RCC 7860 (cell line): ENCODE data around the gene GOLGA8S.
"Not testable (repeated sequence)": the region's sequence is repeated elsewhere in the genome, so short reads cannot be mapped to it uniquely, and the experiment has no call there.

Experiments
- DNase-seq: peaks from one replicate; pipeline ENCODE4 v3.0.0-alpha.2; 2015; ENCODE audit warnings: low spot score
- FAIRE-seq: peaks from 2 replicates; lab custom pipeline; 2012; peaks lifted over from hg19 to GRCh38; lab: Jason Lieb, UNC

The GOLGA8S gene

DNA sequence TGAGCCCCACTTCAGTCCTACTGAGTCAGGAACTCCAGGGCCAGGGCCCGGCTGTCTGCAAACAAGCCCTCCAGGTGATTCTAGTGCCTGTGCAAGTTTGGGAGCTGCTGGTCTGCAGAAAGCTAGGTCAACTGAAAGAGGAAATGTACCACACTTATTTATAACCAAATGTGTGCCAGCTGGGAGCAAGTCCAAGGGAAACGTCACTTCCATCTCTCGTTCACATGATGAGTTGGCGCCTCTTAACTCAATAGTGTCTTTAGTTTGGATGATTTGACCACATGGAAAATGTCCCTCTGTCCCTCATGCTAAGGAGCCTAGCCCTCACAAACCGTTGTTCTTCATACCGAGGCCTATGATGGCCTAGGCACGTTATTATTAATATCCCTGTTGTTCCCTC, 43.2 kb downstream of the GOLGA8S start:
- no peak for DNase-seq
- no peak for FAIRE-seq

DNA sequence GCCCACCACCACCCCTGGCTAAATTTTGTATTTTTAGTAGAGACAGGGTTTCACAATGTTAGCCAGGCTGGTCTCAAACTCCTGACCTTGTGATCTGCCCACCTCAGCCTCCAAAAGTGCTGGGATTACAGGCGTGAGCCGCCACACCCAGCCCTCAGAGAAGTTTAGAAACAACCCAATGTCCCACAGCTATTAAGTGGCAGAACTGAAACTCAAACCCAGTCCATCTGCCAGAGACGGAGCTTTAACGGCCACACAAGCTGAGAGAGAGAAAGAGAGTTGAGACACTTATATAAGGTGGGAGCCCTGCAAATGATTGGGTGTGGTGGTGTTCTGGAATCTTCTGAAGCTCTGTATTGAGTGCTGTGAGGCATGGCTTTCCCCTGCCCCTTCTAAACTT, 43.8 kb downstream of the GOLGA8S start:
- not testable (repeated sequence) for FAIRE-seq, DNase-seq

DNA sequence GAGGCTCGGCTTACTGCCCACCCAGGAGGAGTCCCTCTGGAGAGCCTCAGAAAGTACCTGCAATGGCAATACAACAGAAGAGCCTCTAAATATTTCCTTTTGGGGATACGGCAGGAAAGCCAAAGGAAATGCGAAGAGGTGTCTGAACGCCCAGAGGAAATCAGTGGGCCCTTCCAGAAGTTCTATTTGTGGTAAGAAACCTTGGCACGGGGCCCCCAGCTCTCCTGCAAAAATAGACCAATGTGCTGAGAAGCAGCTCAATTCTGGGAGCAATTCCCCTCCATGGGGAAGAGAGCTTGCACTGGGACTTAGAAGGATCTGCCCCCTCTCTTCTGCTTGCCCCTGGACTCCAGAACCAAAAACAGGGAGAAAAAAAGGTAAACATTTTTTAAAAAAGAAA, 44.7 kb downstream of the GOLGA8S start:
- not testable (repeated sequence) for FAIRE-seq, DNase-seq

DNA sequence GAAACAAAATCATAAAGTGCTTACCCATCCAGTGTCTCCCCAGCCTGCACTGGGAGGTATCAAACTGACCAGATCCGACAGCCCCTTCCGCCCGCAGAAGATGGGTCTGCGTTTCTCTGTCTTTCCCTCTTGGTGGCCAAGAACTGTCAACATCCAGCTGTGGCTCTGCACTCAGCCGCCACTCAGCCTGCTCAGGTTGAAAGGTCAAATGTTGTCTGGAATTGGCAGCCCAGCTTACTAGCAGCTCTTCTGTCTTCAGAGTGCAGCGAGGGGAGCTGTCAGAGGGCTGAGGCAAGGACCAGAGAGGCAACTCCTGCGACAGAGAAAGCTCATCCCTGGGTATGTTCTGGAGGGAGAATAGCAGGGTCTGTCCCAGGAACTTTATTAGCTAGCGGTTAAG, 47.1 kb downstream of the GOLGA8S start:
- DNase-seq (no peak), FAIRE-seq (no peak)

DNA sequence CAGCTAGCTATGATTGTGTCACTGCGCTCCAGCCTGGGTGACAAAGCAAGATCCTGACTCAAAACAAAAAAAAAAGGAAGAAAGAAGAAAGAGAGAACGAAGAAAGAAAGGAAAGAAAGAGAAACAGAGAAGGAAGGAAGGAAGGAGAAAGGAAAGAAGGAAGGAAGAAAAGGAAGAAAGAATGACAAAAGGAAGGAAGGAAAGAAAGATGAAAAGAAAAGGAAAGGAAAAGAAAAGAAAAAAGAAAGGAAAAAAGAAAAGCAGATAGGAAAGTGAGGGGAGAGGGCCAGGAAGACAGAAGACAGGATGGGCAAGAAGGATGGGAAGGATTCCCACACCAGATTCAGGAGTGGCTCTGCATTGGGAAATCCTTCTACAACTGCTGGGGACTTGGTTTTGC, 47.6 kb downstream of the GOLGA8S start:
- no peak for DNase-seq
- no peak for FAIRE-seq

DNA sequence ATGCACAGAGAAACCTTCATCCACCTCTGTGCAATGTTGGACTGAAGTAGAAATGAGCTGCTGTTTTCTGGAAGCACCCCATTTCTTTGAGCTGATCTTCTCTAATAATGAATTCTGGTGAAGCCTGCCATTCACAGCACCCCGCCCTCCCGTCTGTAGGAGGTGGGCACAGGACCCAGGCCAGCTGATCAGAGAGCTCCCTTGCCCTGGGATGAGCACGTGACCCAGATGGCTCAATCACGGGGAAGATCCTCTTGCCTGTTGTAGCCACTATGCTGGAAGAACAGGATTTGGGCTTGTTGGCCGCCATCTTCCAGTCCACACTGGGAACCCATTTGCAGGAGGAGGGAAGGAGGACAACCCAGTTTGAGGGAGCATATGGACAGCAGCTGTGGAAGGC, 48.0 kb downstream of the GOLGA8S start:
- FAIRE-seq (no peak), DNase-seq (no peak)

DNA sequence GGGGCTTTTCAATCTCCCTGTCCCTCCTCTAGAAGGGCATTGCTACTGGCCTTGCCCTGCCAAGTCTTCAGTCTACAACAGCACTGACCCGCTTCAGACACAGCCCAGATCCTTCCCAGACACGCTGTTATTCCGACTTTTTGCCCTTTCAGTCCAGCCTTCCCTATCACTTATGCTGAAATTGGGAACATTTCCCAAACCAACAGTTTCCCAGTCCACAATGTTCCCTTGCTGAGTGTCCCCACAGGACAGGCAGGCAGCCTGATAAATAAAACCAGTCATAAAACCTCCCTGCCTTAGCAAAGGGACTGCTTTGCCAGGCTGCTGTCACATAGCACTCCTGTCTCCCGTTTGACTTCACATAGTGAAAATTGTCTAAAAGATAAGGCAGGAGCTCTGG, 49.0 kb downstream of the GOLGA8S start:
- no peak for DNase-seq
- FAIRE-seq = no peak

DNA sequence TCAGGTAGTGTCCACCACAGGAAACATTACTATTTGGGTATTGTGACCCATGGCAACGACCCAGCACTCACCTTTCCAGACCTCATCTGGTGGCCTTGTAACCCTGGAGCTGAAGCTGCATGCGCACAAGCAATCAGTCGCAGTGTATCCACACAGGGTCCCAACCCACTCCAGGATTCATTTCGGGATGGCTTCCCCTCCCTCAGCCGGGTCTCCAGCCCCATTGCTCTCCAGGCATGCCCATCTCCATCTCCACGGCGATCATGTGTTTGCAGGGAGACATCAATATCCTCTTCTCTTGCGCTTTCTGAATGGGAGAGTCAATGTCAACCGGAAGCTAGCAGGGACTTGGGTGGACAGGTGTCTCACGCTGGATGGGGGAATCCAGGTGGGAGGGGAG, 57.3 kb downstream of the GOLGA8S start:
- FAIRE-seq (no peak), DNase-seq (no peak)

DNA sequence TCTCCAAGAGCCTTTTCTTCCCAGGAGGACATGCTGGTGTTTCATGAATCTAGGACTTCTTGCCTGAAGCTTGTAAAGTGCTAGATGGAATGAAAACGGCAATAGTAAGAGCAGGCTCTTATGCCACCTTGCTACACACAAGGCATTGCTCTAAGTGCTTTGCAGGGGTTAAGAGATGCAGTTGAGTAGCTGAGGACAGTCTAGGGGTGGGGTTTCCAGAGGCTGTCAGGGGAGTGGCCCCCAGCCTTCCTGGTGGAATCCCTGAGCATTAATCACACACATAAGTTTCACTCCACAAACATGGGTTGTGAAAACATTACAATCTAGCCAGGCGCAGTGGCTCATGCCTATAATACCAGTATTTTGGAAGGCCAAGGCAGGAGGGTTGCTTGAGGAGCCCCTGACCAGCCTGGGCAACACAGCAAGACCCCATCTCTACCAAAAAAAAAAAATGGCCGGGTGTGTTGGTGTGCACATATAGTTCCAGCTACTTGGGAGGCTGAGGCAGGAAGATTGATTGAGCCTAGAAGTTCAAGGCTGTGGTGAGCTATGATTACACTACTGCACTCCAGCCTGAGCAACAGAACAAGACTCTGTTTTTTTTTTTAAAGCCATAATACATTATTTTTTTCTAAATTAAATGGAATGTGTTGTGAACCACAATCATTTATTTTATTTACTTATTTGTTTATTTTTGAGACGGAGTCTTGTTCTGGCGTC, 58.5 kb downstream of the GOLGA8S start:
- DNase-seq, FAIRE-seq: not testable (repeated sequence)
